Activated CD4-positive, CD25-positive, alpha-beta regulatory T cell treated with anti-CD3 and anti-CD28 coated beads, Interleukin-2, amount 50 U/mL, for 24 hours (primary cell): ENCODE results near the gene ERN2.
"Not testable (repeated sequence)": the region's sequence is repeated elsewhere in the genome, so short reads cannot be mapped to it uniquely, and the experiment has no call there.

Experiments
- ATAC-seq, 2 donors: fragments of 150-1000 bp; cut with Tn5 transposase; one replicate each; pipeline ENCODE4 v1.10.0; 2021; ENCODE audit warnings: mild to moderate bottlenecking in 1 of 2, moderate library complexity in 1 of 2

Gene ERN2

GRCh38 chr16:23712976-23713375 is at the start of gene ERN2:
Gene ERN2, minus strand, starts transcription at chr16:23713222. Its CDS starts 35 bp downstream, at chr16:23713187.
- ATAC-seq: no peak

GRCh38 chr16:23757937-23758619 is 45.1 kb upstream of the ERN2 start:
- ATAC-seq: no peak

- no peak for ATAC-seq
These were observed 44.1 kb upstream of the ERN2 start for GRCh38 chr16:23757116-23757515.

- ATAC-seq: no peak
These were observed 42.4 kb upstream of the ERN2 start for GRCh38 chr16:23755484-23755809.

- no peak for ATAC-seq
These were observed 41.8 kb upstream of the ERN2 start, which contains the start of gene CHP2 for GRCh38 chr16:23754594-23755483. Gene CHP2, plus strand, starts transcription at chr16:23755026. Its CDS starts 24 bp downstream, at chr16:23755050.

- ATAC-seq: no peak
These were observed 41.0 kb upstream of the ERN2 start for GRCh38 chr16:23753908-23754593.

- ATAC-seq: not testable (repeated sequence)
These were observed 38.0 kb upstream of the ERN2 start for GRCh38 chr16:23751053-23751452.

GRCh38 chr16:23748630-23749029 is 35.6 kb upstream of the ERN2 start:
- no peak for ATAC-seq

GRCh38 chr16:23745263-23745662 is 32.2 kb upstream of the ERN2 start:
- ATAC-seq: no peak

GRCh38 chr16:23742766-23743165 is 29.7 kb upstream of the ERN2 start:
- no peak for ATAC-seq

GRCh38 chr16:23741675-23742303 is 28.8 kb upstream of the ERN2 start:
- no peak for ATAC-seq

- no peak for ATAC-seq
These were observed 26.5 kb upstream of the ERN2 start for GRCh38 chr16:23739516-23739915.

GRCh38 chr16:23737423-23738028 is 24.5 kb upstream of the ERN2 start:
- not testable (repeated sequence) for ATAC-seq

GRCh38 chr16:23734176-23734893 is 21.3 kb upstream of the ERN2 start:
- no peak for ATAC-seq

- no peak for ATAC-seq
These were observed 16.7 kb upstream of the ERN2 start for GRCh38 chr16:23729503-23730424.

- ATAC-seq: no peak
These were observed 15.1 kb upstream of the ERN2 start for GRCh38 chr16:23728112-23728477.

GRCh38 chr16:23726710-23727109 is 13.7 kb upstream of the ERN2 start:
- no peak for ATAC-seq

- no peak for ATAC-seq
These were observed 11.7 kb upstream of the ERN2 start for GRCh38 chr16:23724785-23725131.

GRCh38 chr16:23724096-23724784 is 11.2 kb upstream of the ERN2 start:
- ATAC-seq: no peak

- not testable (repeated sequence) for ATAC-seq
These were observed 9.7 kb upstream of the ERN2 start for GRCh38 chr16:23722613-23723240.
